ENCODE results near the gene TOX2. TPM values are rescaled to one million over a fixed set of nuclear protein-coding genes. Genes with fewer than 3 reads are reported as not detected.
"Not testable (repeated sequence)": the region's sequence is repeated elsewhere in the genome, so short reads cannot be mapped to it uniquely, and the experiment has no call there.

TOX2 gene
- total RNA-seq, 2 experiments from 2014 or later = 0.23 TPM; not detected in 1

DNA sequence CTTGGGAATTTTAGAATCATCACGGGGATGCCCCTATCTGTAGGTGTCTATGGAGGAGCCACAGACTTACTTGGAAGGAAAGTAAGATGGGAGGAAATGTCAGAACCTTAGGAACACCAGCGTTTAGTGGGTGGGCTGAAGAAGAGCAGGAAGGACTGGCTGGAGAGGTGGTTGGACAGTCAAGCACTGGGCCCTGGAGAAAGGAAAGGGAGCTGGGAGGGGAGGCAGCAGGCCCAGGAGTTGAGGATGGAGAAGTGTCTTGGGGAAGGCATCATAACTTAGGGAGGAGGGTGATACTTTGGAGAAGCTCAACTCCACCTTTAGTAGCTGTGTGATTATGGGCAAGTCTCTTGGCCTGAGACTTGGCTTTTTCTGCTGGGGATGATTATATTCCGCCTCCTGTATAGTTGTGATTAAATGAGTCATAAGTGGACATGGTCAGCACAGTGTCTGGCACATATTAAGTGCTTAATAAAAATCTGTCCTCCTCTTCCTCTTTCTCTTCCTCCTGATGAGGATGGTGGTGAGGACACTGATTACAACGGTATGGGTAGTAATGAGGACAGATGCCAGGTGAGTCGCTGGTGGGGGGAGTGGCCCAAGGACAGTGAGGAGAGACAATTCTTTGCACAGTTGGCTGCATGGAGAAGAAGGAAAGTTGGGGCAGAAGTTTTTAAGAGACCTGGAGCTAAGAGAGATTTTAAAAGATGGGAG lies 125.7 kb downstream of the TOX2 start:
- no peaks in the 10 kb centered on the region for H3K9me3 ChIP-seq (ENCODE audit: low read length)
- H3K4me2 ChIP-seq (ENCODE audit: low read length) = no peak overlapping the region
- H3K4me3 ChIP-seq (ENCODE audit: low read depth, low read length, poor library complexity, severe bottlenecking) = no peak overlapping the region
- no peak for TF ChIP-seq EZH2phosphoT487 (IDR thresholded peaks at IDR 0.05; ENCODE audit: borderline replicate concordance, low read depth, low read length)
- no peak for TF ChIP-seq CTCF (conservative IDR thresholded peaks at IDR 0.05; ENCODE audit: low read length)
- no peaks in the 10 kb centered on the region for H3K4me1 ChIP-seq (ENCODE audit: insufficient read depth, low read length, poor library complexity, severe bottlenecking)
- no peaks in the 10 kb centered on the region for H3K79me2 ChIP-seq (ENCODE audit: insufficient read depth, low read depth, low read length)
- no peaks in the 10 kb centered on the region for H3K36me3 ChIP-seq (ENCODE audit: insufficient read depth, low read length)
- no TSS peak for BruUV-seq (replicated peaks)
- intact Hi-C loops (cut with micrococcal nuclease; ENCODE audit: unreplicated experiment) = no loop called here
- H3K27ac ChIP-seq (ENCODE audit: low read depth, low read length, poor library complexity, severe bottlenecking) = no peak overlapping the region
- DNase-seq (ENCODE audit: low spot score) = no peak
- POLR2A ChIA-PET = no interaction called here
- CTCF ChIA-PET (ENCODE audit: unreplicated experiment) = no interaction called here
- no peak overlapping the region for H2AFZ ChIP-seq (ENCODE audit: low read length)
- no peaks in the 10 kb centered on the region for H3K9me2 ChIP-seq (ENCODE audit: insufficient read depth, low read length)
- H4K20me1 ChIP-seq (ENCODE audit: insufficient read depth, low read length) = no peaks in the 10 kb centered on the region

- BruUV-seq (replicated peaks) = no TSS peak
- no peaks in the 10 kb centered on the region for H3K9me2 ChIP-seq (ENCODE audit: insufficient read depth, low read length)
- H3K4me2 ChIP-seq (ENCODE audit: low read length) = no peak overlapping the region
- ChIA-PET POLR2A (no interaction called here), CTCF (ENCODE audit: unreplicated experiment) (no interaction called here)
- no peaks in the 10 kb centered on the region for H3K79me2 ChIP-seq (ENCODE audit: insufficient read depth, low read depth, low read length)
- H3K27ac ChIP-seq (ENCODE audit: low read depth, low read length, poor library complexity, severe bottlenecking) = no peak overlapping the region
- H3K36me3 ChIP-seq (ENCODE audit: insufficient read depth, low read length) = no peaks in the 10 kb centered on the region
- intact Hi-C loops (cut with micrococcal nuclease; ENCODE audit: unreplicated experiment) = no loop called here
- H3K9me3 ChIP-seq (ENCODE audit: low read length) = no peaks in the 10 kb centered on the region
- no peaks in the 10 kb centered on the region for H4K20me1 ChIP-seq (ENCODE audit: insufficient read depth, low read length)
- DNase-seq (ENCODE audit: low spot score) = no peak
- H2AFZ ChIP-seq (ENCODE audit: low read length) = no peak overlapping the region
- H3K4me1 ChIP-seq (ENCODE audit: insufficient read depth, low read length, poor library complexity, severe bottlenecking) = no peaks in the 10 kb centered on the region
- TF ChIP-seq CTCF (conservative IDR thresholded peaks at IDR 0.05; ENCODE audit: low read length) = no peak
- no peak for TF ChIP-seq EZH2phosphoT487 (IDR thresholded peaks at IDR 0.05; ENCODE audit: borderline replicate concordance, low read depth, low read length)
- no peak overlapping the region for H3K4me3 ChIP-seq (ENCODE audit: low read depth, low read length, poor library complexity, severe bottlenecking)
Measured at GRCh38 chr20:44041001-44041400, 126.3 kb downstream of the TOX2 start.

- H3K27ac ChIP-seq (ENCODE audit: low read depth, low read length, poor library complexity, severe bottlenecking); intact Hi-C loops (cut with micrococcal nuclease; ENCODE audit: unreplicated experiment); H3K4me3 ChIP-seq (ENCODE audit: low read depth, low read length, poor library complexity, severe bottlenecking); H3K9me3 ChIP-seq (ENCODE audit: low read length); H3K4me1 ChIP-seq (ENCODE audit: insufficient read depth, low read length, poor library complexity, severe bottlenecking); H3K79me2 ChIP-seq (ENCODE audit: insufficient read depth, low read depth, low read length); DNase-seq (ENCODE audit: low spot score); CTCF ChIA-PET (ENCODE audit: unreplicated experiment); H4K20me1 ChIP-seq (ENCODE audit: insufficient read depth, low read length); H2AFZ ChIP-seq (ENCODE audit: low read length); H3K4me2 ChIP-seq (ENCODE audit: low read length); BruUV-seq (replicated peaks); H3K36me3 ChIP-seq (ENCODE audit: insufficient read depth, low read length); H3K9me2 ChIP-seq (ENCODE audit: insufficient read depth, low read length); POLR2A ChIA-PET: not testable (repeated sequence)
Measured at GRCh38 chr20:44044712-44045111, 130.1 kb downstream of the TOX2 start.
